ENCODE measurements around the gene SUN1.

The SUN1 gene

DNA sequence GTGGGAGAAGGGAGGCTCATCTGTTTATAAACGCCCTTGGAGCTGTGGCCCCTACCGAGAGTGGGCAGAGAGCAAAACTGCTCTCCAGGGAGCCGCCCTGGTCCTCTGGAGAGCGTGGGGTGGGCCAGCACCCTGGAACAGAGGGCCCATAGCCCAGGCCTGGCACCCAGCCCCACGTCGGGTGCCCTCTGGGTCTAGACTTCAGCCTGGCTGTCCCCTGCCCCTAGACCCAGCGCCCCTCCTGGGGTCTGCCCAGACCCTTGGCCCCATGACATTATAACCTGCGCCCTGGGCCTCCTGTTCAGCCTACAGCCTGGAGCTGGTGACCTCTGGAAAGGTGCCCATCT, 68.7 kb downstream of the SUN1 start:
- FAIRE-seq (no peak), DNase-seq (ENCODE audit: insufficient read length, low spot score) (no peak)

DNA sequence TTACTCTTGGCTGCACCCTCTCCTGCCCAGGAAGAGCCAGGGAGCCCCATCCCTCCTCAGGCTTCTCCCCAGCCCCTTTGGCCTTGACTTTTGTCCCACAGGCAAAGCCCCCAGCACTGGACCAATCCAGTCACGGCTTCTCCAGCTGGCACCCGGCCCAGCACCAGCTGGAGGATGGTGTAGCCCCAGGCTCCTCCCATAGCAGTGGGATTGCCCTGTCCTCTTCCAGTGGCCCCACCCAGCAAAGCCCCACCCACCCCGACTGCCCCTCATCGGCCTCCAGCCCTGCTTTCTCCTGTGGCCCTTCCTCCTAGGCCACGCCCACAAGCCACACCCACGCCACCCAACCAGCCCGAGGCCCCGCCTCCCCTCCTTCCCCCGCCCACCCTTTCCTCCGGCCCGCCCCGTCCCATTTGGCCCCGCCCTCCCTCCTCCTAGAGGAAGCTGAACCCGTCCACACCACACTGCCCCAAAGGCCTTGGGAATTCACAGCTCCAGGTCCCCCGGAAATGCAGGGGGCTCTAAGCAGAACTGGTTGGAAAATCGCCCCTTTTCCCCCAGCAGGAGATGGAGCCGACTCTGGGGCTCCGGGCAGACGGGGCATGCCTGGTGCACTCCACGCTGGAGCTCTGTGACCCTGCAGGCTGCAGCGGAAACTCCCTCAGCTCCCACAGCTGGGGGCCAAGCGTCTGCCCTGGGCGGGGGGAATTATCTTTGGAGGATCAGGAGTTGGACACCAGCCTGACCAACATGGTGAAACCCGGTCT, 69.3 kb downstream of the SUN1 start:
- FAIRE-seq: peak; percentile 89

DNA sequence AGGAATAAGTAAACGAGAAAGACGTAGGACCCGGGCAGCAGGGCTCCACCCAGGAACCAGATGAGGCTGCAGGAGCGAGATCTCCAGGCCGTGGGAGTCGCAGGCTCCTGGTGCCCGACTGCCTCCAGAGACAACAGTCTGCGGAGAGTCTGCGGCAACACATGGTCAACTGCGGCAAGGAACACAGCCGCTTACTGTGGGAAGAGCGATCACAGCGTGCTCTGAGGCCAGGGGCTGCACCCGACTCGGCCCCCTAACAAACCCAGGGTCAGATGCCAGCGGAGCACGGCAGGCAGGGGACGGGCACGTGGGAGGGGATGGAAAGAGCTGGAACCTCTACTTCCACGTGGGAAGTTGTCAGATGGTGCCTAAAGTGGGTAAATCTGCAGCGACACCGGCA, 70.7 kb downstream of the SUN1 start:
- no peak for DNase-seq (ENCODE audit: insufficient read length, low spot score)
- FAIRE-seq: no peak

More for the DNA sequence above, 69.3 kb downstream of the SUN1 start:
- DNase-seq (ENCODE audit: insufficient read length, low spot score): peak; percentile 97

DNA sequence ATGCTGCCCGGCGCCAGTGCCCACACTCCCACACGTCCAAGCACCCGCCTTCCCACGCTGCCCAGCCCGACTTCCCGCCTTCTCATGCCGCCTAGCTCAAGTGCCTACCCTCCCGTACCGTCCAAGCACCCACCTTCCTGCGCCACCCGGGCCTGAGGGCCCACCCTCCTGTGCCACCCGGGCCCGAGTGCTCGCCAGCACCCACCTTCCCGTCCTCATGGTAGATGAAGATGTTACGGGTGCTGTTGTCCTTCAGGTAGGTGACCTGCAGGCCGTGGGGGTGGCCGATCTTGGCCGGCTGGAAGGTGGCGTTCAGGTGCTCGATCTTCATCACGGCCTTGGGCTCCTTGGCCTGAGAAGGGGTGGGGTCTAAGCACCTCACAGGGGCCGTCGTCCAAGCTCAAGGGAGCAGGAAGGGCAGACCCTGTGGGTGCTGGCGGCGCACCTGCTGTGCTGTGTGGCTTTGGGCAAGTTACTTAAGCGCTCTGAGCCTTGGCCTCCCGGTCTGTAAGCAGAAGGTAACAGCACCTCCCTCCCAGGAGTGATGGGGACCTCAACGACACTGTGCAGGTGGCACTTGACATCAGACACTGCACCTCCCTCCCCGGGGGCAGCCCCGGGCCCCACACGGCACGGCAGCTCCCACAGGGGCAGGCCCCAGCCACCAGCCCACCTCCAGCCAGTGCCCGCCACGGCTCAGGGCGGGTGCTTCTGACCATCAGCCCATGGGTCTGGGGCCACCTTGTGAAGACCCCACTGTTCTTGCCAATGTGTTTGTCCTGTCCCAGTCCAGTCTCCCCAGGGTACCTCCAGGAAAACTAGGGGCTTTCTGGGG, 71.9 kb downstream of the SUN1 start:
- peak; percentile 59 for FAIRE-seq
- no peak for DNase-seq (ENCODE audit: insufficient read length, low spot score)

DNA sequence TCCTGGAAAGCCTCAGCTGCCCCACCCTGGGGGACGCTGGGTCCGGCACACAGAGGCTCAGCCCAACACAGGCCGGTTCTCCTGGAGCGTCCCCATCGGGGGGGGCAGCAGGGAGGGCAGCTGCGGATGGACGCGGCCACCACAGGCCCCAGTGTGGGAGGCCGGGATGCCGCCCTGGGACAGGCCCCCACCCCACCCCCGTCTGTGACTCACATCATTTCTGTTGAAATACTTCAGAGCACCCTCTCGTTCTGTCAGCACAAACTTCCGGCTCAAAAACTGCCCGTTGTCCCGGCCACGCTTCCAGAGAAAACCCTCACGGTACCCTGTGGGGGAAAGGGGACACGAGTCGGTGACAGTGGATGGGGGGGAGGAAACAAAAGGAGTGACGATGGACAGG, 72.6 kb downstream of the SUN1 start:
- FAIRE-seq (no peak), DNase-seq (ENCODE audit: insufficient read length, low spot score) (no peak)

DNA sequence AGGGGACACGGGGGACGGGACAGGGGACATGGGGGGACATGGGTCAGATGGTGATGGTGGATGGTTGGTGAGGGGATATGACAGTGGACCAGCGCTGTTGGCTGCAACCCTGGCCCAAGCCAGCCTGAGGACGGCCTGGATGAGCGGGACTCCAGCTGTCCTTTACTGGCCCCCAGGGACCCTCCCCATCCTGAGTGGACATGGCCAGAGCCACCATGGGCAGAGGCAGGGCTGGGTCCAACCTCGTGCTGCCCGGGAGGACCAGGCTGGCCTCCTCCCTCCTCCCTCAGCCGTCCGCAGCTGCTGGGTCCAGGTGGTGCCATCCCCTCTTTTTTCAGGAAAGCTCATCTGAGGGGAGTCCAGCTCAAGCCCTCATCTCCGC, 74.5 kb downstream of the SUN1 start:
- FAIRE-seq: no peak

DNA sequence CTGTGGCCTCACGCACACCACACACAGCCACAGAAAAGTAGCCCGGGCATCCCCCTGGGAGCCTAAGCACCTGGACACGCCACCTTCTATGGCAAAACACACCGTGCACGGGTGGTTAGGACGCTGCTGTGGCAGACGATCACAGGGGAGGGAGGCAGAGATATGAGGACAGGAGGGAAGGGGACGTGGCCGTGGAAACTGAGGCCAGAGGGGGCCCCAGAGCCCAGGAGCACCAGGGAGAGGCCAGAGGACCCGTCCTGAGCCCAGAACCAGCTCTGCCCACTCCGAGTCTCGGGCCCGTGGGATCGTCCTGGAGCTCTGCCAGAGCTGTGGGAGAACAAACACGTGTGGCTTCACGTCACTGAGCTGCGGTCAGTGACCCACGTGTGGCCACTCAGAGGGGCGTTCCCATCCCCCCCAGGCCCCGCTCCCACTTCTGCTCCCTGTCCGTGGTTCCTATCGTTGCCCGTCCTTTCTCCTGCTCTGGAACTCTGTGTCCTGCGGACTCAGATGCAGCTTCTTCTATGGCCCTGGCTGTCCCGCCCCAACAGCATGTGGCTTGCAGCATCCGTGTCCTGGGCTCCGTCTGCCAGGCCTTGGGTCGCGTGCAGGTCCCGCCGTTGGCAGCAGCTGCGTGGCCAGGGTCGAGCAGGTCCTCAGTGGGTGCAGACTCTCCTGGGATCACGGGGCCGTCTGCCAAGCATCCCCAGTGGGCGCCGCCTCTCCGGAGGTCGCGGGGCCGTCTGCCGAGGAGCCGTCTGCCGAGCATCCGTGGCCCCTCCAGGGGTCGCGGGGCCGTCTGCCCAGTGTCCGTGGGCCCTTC, 75.1 kb downstream of the SUN1 start:
- DNase-seq (ENCODE audit: insufficient read length, low spot score) (no peak), FAIRE-seq (no peak)

More for the DNA sequence above, 74.5 kb downstream of the SUN1 start:
- no peak for DNase-seq (ENCODE audit: insufficient read length, low spot score)

DNA sequence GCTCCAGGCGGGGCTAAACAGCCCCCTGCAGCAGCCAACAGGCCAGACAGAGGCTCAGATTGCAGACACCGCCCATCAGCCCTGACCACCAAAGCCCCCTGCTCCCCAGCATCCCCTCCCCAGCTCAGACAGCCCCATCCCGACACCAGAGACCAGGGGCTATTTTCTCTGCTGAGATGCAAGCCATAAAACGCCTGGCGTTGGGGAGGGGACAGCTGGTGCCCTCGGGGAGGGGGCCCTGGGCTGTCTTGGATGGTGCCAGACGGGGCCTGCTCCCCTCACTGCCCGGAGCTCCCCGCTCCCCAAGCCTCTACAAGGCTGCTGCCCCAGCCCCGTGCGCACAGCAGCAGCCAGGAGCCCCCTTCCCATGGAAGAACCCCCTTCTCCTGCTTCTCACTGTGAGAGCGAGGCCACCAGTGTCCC, 75.9 kb downstream of the SUN1 start:
- no peak for DNase-seq (ENCODE audit: insufficient read length, low spot score)
- FAIRE-seq: no peak

DNA sequence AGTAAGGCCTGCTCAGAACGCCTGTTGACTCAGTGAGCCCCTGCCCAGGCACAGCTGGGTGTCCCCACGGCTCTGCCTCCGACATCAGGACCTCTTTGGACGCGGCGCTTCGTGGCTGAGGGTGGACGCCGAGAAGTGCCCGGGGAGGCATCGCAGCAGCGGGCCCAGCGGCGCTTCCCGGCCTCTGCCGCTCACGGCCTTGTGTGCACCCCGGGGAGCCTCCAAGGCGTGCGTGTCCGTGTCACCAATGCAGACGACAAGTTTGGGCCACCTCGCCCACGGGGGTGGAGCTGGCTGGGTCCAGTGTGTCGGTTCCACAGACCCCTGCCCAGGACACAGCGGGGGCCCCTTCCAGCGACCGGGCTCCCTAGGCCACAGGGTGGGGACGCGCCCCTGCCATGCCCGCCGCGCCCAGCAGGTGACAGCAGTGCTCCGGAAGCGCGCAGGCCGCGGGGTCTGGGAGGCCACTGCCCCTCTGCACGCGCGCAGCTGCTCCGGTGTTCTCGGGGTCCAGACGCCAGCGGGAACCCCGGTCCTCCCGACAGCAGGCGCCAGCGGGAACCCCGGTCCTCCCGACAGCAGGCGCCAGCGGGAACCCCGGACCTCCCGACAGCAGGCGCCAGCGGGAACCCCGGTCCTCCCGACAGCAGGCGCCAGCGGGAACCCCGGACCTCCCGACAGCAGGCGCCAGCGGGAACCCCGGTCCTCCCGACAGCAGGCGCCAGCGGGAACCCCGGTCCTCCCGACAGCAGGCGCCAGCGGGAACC, 76.5 kb downstream of the SUN1 start:
- FAIRE-seq (peak; percentile 77), DNase-seq (ENCODE audit: insufficient read length, low spot score) (peak; percentile 89)

DNA sequence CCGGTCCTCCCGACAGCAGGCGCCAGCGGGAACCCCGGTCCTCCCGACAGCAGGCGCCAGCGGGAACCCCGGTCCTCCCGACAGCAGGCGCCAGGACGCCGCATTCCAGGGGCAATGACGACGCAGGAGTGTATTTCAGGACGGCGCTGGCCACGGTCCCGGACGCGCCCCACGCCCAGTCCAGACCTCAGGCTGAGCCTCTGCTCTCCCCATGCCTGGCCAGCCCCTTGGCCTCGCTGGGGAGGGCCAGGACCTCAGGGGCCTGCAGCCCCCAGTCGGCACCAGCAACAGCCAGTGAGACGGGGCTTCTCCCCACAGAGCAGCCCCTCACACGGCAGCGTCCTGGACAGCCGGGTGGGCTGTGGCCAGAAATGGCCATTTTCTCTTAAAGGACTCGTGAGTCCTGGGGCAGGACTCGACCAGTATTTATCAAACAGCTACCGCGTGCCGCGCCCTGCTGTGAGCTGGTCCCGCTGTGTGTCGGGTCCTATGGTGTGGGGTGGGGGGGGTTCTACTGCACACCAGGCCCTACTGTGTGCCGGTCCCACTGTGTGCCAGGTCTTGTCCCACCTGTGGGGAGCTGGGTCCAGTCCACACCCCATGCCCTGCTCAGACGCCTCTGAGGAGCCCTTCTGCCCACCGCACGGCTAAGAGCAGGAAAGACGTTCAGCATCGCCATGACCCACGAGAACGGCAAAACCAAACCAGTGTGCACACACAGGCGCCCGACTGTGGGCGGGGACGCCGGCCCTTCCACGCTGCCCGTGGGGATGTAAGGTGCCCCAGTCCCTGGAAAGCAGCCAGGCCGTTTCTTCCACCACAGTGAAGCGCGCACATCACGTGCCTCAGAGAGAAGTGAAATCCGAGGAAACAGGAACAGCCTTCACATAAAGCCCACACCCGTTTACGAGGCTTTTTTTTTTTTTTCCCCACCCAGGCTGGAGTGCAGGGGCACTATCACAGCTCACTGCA, 77.4 kb downstream of the SUN1 start:
- peak; percentile 73 for FAIRE-seq
- peak; percentile 72 for DNase-seq (ENCODE audit: insufficient read length, low spot score)

DNA sequence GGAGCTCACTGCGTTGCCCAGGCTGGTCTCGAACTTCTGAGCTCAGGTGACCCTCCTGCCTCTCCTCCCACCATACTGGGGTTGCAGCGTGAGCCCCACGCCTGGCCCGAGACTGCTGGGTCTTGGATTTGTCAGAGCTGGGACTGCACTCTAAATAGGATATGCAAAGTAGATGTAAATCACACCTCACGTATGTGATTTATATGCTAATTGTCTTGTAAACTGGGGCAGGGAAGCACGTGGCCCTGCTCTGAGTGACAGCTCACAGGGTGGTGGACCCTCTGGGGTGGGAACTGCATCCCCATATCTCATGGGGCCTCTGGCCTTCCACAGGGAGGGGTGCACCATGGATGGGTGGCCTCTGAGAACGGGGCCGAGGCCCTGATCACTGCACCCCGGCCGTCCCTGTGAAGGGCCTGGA, 78.2 kb downstream of the SUN1 start:
- DNase-seq (ENCODE audit: insufficient read length, low spot score) (no peak), FAIRE-seq (no peak)

DNA sequence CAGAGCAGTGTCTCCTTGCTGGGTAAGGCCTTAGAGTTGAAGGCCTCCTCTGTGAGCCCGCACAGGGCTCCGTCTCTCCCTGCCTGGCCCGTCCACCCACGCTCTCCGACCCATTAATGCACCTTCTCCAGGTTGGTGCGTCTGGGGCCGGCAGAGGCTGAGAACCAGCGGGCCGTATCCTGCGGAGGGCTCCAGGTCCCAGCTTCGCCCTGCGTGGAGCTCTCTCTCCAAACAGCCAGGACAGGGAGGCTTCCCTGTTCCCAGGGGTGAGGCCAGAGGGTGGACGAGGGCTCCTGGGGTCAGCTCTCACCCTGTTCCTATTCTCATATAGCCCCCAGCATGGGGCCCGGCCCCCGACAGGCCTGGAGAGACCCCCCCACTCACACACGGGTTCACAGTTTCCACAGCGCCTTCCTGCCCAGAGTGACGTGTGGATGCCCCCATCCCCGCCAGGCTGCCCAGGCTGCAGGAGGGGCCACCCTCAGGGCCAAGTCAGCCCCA, 78.7 kb downstream of the SUN1 start:
- no peak for DNase-seq (ENCODE audit: insufficient read length, low spot score)
- no peak for FAIRE-seq

DNA sequence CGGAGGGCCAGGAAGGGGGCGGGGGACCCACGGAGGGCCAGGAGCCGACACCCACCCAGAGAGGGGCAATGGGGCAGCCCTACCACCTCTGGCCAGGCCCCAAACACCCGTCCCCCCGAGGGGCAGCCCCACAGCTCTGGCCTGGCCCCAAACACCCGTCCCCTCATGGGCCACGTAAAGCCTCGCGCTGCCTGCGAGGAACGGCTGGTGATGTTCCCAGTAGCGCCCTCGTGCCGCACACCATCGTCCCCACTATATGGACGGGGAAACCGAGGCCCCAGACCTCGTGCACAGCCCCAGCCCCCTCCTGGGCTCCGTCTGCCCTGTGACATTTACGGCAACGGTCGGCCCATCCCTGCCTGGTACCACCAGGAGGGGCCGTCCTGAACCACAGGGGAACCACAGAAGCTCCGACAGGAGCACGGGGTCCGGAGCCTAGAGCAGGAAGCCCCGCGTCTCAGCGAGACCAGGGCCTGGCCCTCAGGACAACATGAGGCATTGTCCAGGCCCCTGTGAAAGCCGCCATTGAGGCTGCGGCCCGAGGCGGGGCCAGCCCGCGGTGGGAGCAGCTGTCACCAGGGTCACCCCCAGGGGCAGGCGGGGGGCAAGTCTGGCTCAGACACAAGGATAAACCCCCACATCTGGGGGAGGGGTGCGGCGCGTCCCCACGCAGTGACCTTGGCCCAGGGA, 79.7 kb downstream of the SUN1 start:
- DNase-seq (ENCODE audit: insufficient read length, low spot score): no peak
- FAIRE-seq: no peak

DNA sequence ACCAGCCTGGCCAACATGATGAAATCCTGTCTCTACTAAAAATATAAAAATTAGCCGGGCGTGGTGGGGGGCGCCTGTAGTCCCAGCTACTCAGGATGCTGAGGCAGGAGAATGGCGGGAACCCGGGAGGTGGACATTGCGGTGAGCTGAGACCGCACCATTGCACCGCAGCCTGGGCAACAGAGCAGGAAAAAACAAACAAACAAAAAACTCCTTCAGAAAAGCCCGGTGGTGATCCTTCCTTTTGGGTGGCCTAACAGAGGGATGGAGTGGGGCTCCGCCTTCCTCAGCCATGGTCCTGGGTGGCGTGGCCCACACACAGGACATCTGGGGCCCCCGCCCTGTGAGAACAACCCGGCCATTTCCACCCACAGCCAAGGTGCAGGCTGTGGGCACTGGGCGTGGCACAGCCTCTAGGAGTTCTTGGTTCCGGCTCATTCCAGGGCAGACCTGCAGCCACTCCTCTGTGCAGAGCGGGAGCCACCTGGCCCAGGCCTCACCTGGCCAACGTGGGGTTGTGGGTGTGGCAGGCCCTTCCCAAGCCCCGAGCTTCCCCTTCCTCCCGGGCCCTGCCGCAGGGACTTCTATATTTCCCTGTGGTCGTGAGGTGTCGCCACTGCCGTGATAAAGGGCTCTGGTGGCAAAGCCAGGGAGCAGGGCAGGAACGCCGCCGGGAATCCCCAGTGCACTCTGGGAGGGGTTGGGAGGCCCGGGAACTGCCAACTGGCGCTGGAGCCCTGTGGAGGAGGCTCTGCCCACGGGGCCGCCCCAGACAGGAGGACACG, 81.7 kb downstream of the SUN1 start:
- DNase-seq (ENCODE audit: insufficient read length, low spot score) (no peak), FAIRE-seq (no peak)

DNA sequence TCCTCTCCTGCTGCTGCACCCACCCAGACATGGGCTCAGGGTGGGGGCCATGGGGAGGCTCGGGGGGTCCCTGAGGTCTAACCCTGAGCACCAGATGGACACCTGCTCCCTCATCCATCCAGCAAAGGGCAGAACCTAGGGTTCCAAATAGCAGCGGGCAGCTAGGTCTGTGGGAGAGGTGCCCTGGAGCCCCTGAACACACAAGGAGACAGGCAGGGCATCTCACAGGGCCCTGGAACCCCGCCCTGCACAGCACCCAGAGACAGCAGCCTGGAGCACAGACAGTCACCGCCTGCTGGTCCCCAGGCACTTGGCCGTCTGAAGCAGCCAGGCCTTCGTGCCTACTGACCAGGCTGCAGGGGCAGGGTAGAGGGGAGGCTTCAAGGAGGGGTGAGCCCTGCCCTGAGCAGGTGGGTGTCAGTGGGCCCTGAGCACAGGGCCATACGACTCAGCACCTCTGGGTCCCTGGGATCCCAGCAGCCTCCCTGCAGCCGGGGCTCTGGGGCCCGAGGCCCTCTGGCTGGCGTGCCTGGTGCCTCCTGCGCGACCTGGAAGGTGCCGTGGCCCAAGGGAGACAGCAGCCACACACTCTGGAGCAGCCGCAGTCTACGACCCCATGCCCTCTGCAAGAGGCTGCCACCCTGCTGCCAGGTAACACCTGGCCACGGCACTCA, 82.4 kb downstream of the SUN1 start:
- DNase-seq (ENCODE audit: insufficient read length, low spot score) (no peak), FAIRE-seq (no peak)

DNA sequence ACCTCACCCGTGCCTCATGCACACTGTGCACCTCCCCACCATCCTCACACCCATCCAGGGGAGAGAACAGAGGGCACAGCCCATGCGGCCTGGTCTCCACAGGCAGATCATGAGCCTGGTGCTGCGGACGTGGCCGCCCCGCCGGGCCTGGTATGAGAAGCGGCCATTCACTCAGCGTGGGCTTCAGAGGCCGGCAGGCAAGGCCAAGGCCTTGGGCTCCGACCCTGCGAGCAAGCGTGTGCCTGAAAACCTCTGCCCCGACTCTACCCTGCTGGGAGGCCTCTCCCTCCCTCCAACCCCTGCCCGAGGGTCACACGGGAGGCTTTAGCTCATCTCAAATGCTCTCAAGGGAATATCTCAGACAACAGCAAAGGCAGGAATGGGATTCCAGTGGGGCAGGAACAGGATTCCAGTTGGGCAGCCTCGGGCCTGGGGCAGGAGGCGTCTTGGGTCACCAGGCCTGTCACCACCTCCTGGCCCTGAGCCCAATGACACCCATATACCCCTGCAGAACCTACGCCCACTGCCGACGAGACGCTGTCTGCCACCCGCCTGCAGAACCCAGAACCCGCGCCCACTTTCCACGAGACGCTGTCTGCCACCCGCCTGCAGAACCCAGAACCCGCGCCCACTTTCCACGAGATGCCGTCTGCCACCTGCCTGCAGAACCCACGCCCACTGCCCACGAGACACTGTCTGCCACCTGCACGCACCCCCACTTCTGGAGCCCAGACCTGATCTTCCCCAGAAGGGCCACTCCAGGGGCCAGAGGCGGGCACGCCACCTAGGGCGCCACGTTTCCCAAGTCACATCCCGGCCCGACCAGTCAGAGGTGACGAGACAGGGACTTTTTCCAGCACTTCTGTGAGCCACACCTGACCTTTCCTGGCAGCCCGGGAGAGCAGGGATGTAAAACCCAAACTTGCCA, 83.3 kb downstream of the SUN1 start:
- FAIRE-seq (peak; percentile 31), DNase-seq (ENCODE audit: insufficient read length, low spot score) (no peak)
